K562 (cell line): ENCODE measurements around the gene ZDHHC8. TPM values are rescaled to one million over a fixed set of nuclear protein-coding genes. Genes with fewer than 3 reads are reported as not detected.
A peak's percentile ranks its signal among the peaks of the same experiment; 100 is the strongest.

ENCODE experiments used
- ATAC-seq: fragments of 200-7000 bp; cut with Tn5 transposase; 3 replicates; pipeline ENCODE4 v1.9.1; 2020; ENCODE audit warnings: moderate library complexity
- BruUV-seq: library from RNA; stranded (reverse); fragments of 400-500 nt; replicated peaks from 2 replicates; lab custom pipeline; 2021; lab: Mats Ljungman, UMichigan
- CTCF ChIA-PET: fragments of 300-600 bp; formaldehyde crosslinking; extraction: SDS; loops from one replicate; lab custom pipeline; 2021; ENCODE audit warnings: low intra/inter-chr PET ratio; lab: Yijun Ruan, JAX
- POLR2A ChIA-PET: fragments of 300-600, 350-650 bp; sonication (Branson Sonifier 250); formaldehyde crosslinking; extraction: SDS; loops from one replicate; lab custom pipeline; 2021; ENCODE audit warnings: antibody characterized with exemption, inconsistent platforms; lab: Yijun Ruan, JAX
- DNase-seq, 4 experiments: peaks; one replicate each; pipeline versions ENCODE4 v3.0.0 to v3.0.0-alpha.2; 2011 to 2018; ENCODE audit warnings: low spot score in 3 of 4, mixed read lengths in 3 of 4; ENCODE audit errors: extremely low read depth in 1 of 4
- FAIRE-seq: peaks from 2 replicates; lab custom pipeline; 2011; peaks lifted over from hg19 to GRCh38; lab: Jason Lieb, UNC
- H2AFZ ChIP-seq: 2 replicates; pipeline ENCODE4 v1.6.0; 2011; ENCODE audit warnings: low read depth, low read length, control low read depth, inconsistent platforms
- H3K27ac ChIP-seq: fragments of 200-600 bp; 3 replicates; pipeline ENCODE4 v1.8.0; 2011; ENCODE audit warnings: low read depth, mild to moderate bottlenecking, control low read depth, inconsistent platforms, low read length, moderate library complexity, mixed read lengths; ENCODE audit errors: extremely low read depth
- H3K27me3 ChIP-seq, 2 experiments: fragments of 300-600 bp in 1 of 2; 2 replicates in 1 of 2; 3 replicates in 1 of 2; pipeline versions ENCODE4 v1.6.0 to v1.8.0; 2011; ENCODE audit warnings: inconsistent platforms in 2 of 2, low read length in 2 of 2, mild to moderate bottlenecking in 1 of 2, mixed read lengths in 1 of 2, moderate library complexity in 1 of 2; ENCODE audit not compliant: control insufficient read depth in 2 of 2, insufficient read depth in 2 of 2
- H3K36me3 ChIP-seq: fragments of 300-600 bp; 3 replicates; pipeline ENCODE4 v1.8.0; 2011; ENCODE audit warnings: mild to moderate bottlenecking, low read length, inconsistent platforms; ENCODE audit not compliant: control insufficient read depth, insufficient read depth
- H3K4me1 ChIP-seq, 2 experiments: fragments of 200-600 bp in 1 of 2; replicated peaks in 1 of 2; 2 replicates in 1 of 2; 3 replicates in 1 of 2; pipeline versions ENCODE4 v1.5.1 to v1.8.0; 2011; ENCODE audit warnings: inconsistent platforms in 2 of 2, low read length in 2 of 2, mild to moderate bottlenecking in 1 of 2, mixed read lengths in 1 of 2, moderate library complexity in 1 of 2; ENCODE audit not compliant: control insufficient read depth in 2 of 2, insufficient read depth in 2 of 2
- H3K4me2 ChIP-seq: 2 replicates; pipeline ENCODE4 v1.6.1; 2011; ENCODE audit warnings: low read length, control low read depth, inconsistent platforms, mixed read lengths; ENCODE audit not compliant: insufficient read depth
- H3K4me3 ChIP-seq: fragments of 200-600 bp; sonication (generic), shearing (Covaris generic); 2 replicates; pipeline ENCODE4 v1.5.1; 2016; ENCODE audit warnings: control low read depth, inconsistent platforms
- H3K79me2 ChIP-seq: fragments of 200-600 bp; 3 replicates; pipeline ENCODE4 v1.8.0; 2011; ENCODE audit warnings: low read length, inconsistent platforms; ENCODE audit not compliant: control insufficient read depth, insufficient read depth
- H3K9ac ChIP-seq, 2 experiments: 2 replicates each; pipeline versions ENCODE4 v1.6.0 to v1.6.1; 2011; ENCODE audit warnings: low read depth in 2 of 2, low read length in 2 of 2, control low read depth in 1 of 2, inconsistent platforms in 1 of 2, mild to moderate bottlenecking in 1 of 2, mixed read lengths in 1 of 2; ENCODE audit not compliant: insufficient read depth in 1 of 2
- H3K9me1 ChIP-seq: one replicate; pipeline ENCODE4 v1.6.0; 2011; ENCODE audit warnings: inconsistent platforms, mild to moderate bottlenecking, low read length, moderate library complexity; ENCODE audit not compliant: control insufficient read depth, insufficient read depth
- H3K9me3 ChIP-seq: replicated peaks from 2 replicates; pipeline ENCODE4 v1.5.1; 2011; ENCODE audit warnings: low read depth, low read length, inconsistent platforms; ENCODE audit not compliant: control insufficient read depth, insufficient read depth
- H4K20me1 ChIP-seq: replicated peaks from 2 replicates; pipeline ENCODE4 v1.6.1; 2011; ENCODE audit warnings: low read length, inconsistent platforms, mixed read lengths; ENCODE audit not compliant: control insufficient read depth, insufficient read depth
- BRF2 ChIP-seq: IDR thresholded peaks from 3 replicates; pipeline ENCODE4 v1.6.1; 2011; ENCODE audit warnings: borderline replicate concordance, mild to moderate bottlenecking; ENCODE audit not compliant: insufficient read length, insufficient read depth
- ETV1 ChIP-seq: fragments of 450-650 bp; conservative IDR thresholded peaks from 2 replicates; pipeline ENCODE4 v1.6.1; 2016; ENCODE audit warnings: missing genetic modification characterization, control low read depth, low read depth, missing compliant biosample characterization
- HDAC6 ChIP-seq: IDR thresholded peaks from 2 replicates; pipeline ENCODE4 v1.6.1; 2012; ENCODE audit warnings: low read depth, mild to moderate bottlenecking, control low read depth, inconsistent platforms, low read length, moderate library complexity
- KDM5B ChIP-seq: fragments of 200-600 bp; sonication (generic); IDR thresholded peaks from 2 replicates; pipeline ENCODE4 v1.6.1; 2012; ENCODE audit warnings: low read depth, mild to moderate bottlenecking, moderate library complexity, low read length, control low read depth, inconsistent platforms; ENCODE audit not compliant: insufficient replicate concordance
- L3MBTL2 ChIP-seq: fragments of 450-650 bp; IDR thresholded peaks from 2 replicates; pipeline ENCODE4 v1.6.1; 2016; ENCODE audit warnings: mild to moderate bottlenecking, moderate library complexity
- MEF2D ChIP-seq: conservative IDR thresholded peaks from 2 replicates; pipeline ENCODE4 v1.6.1; 2016; ENCODE audit warnings: low read depth, missing genetic modification characterization, missing compliant biosample characterization
- NCOR1 ChIP-seq: fragments of 450-650 bp; IDR thresholded peaks from 2 replicates; pipeline ENCODE4 v1.6.1; 2016; ENCODE audit warnings: mild to moderate bottlenecking, moderate library complexity
- NFRKB ChIP-seq: fragments of 450-650 bp; IDR thresholded peaks from 2 replicates; pipeline ENCODE4 v1.6.1; 2016; ENCODE audit warnings: low read depth
- PYGO2 ChIP-seq: fragments of 450-650 bp; IDR thresholded peaks from 2 replicates; pipeline ENCODE4 v1.6.1; 2016; ENCODE audit warnings: mild to moderate bottlenecking, missing genetic modification characterization, moderate library complexity, missing compliant biosample characterization
- RBM22 ChIP-seq: fragments of 200-400 bp; formaldehyde crosslinking; IDR thresholded peaks from 2 replicates; pipeline ENCODE4 v1.6.1; 2018; ENCODE audit warnings: low read length, low read depth; ENCODE audit not compliant: poor library complexity, severe bottlenecking
- SIN3B ChIP-seq: fragments of 450-650 bp; IDR thresholded peaks from 2 replicates; pipeline ENCODE4 v1.6.1; 2017; ENCODE audit warnings: low read depth, mild to moderate bottlenecking, moderate library complexity
- SMARCB1 ChIP-seq: IDR thresholded peaks from 2 replicates; pipeline ENCODE4 v1.6.1; 2011; ENCODE audit warnings: improper control_type of control experiment, low read depth; ENCODE audit not compliant: insufficient read length
- USF2 ChIP-seq: sonication (generic); formaldehyde crosslinking; IDR thresholded peaks from 2 replicates; pipeline ENCODE4 v1.5.0; 2020; ENCODE audit warnings: missing genetic modification reagents
- ZBED1 ChIP-seq: IDR thresholded peaks from 2 replicates; pipeline ENCODE4 v1.6.1; 2014
- ZBTB49 ChIP-seq: sonication (generic); formaldehyde crosslinking; IDR thresholded peaks from 2 replicates; pipeline ENCODE4 v1.8.0; 2022; ENCODE audit warnings: missing genetic modification reagents, mild to moderate bottlenecking, borderline replicate concordance
- ZNF184 ChIP-seq: sonication (generic); formaldehyde crosslinking; IDR thresholded peaks from 2 replicates; pipeline ENCODE4 v1.5.0; 2020; ENCODE audit warnings: missing genetic modification reagents
- ZNF696 ChIP-seq: fragments of 250-450 bp; sonication (Bioruptor Pico); conservative IDR thresholded peaks from 2 replicates; pipeline ENCODE4 v1.4.0; 2020; ENCODE audit warnings: mild to moderate bottlenecking, moderate library complexity
- ZNF780A ChIP-seq: fragments of 250-450 bp; sonication (Bioruptor Pico); IDR thresholded peaks from 2 replicates; pipeline ENCODE4 v1.5.0; 2021; ENCODE audit warnings: mild to moderate bottlenecking
- ZNF79 ChIP-seq: fragments of 250-450 bp; sonication (Bioruptor Pico); IDR thresholded peaks from 2 replicates; pipeline ENCODE4 v1.4.0; 2020; ENCODE audit warnings: low read depth, mild to moderate bottlenecking, moderate library complexity
- WGBS: fragments of 100-300 bp; shearing (Covaris generic); methylation state at CpG from one replicate; pipeline ENCODE4 v1.1.6; 2016; ENCODE audit warnings: low coverage, mixed read lengths; ENCODE audit not compliant: insufficient coverage; ENCODE audit errors: missing lambda C conversion rate; 5-methylcytosine and 5-hydroxymethylcytosine counted together
- in situ Hi-C: fragments of 300-500 bp; cut with MboI; formaldehyde crosslinking; loops from 4 replicates; pipeline ENCODE4 v1.15.0; 2018; ENCODE audit warnings: inconsistent platforms, mixed read lengths
- intact Hi-C: fragments of 100-400 bp; cut with micrococcal nuclease; formaldehyde crosslinking; loops from 2 replicates; pipeline ENCODE4 v1.14.2; 2022
- polyA plus RNA-seq, 8 experiments: library from polyadenylated mRNA; depleted of rRNA in 4 of 8; stranded (reverse) in 5 of 8; unstranded in 3 of 8; fragments of >200 nt; fragmentation: Nextera tagmentation in 2 of 8; fragmentation: Illumina TruSeq in 1 of 8; extraction: Ambion mirVana in 2 of 8; extraction: Trizol in 1 of 8; gene quantifications; 2 replicates each; pipeline versions ENCODE4 v1.2.1 to v1.2.3, GENCODE V29; 2011 to 2014; ENCODE audit warnings: inconsistent platforms in 1 of 8, missing spikeins in 1 of 8
- total RNA-seq, 7 experiments: library from RNA; depleted of rRNA in 6 of 7; stranded (reverse); fragments of >200 nt in 6 of 7; fragmentation: Illumina TruSeq in 2 of 7; extraction: Trizol in 2 of 7; gene quantifications; 2 replicates each; pipeline versions ENCODE4 v1.2.1 to v1.2.3, GENCODE V29; 2011 to 2021; ENCODE audit warnings: low replicate concordance in 1 of 7

ZDHHC8 gene
- total and polyA plus RNA-seq, 9 of the 15 experiments (the other 6 are each of a cell fraction or from before 2014, with no cell fraction given): 0.04 to 109 (median 16.4) TPM

GRCh38 chr22:20147237-20147988 lies 15.8 kb downstream of the ZDHHC8 start:
- FAIRE-seq (peak; percentile 26), ATAC-seq (no peak), DNase-seq (no peak)
- peaks cover 4 to 7% of the 10 kb centered on the region in 2 experiments; a peak in 3 of 5 replicates for H3K27me3 ChIP-seq
- in situ Hi-C loops: no loop called here
- no peaks in the 10 kb centered on the region for H3K9me1 ChIP-seq
- intact Hi-C loops: no loop called here
- no peak overlapping the region for H3K4me3 ChIP-seq
- POLR2A ChIA-PET: interaction anchor here (0.5 to 1.6 kb wide), 4 partner anchors 9 to 181 kb away, joined by 3 to 6 read pairs (median 3); no protein-coding TSS in a partner anchor
- peaks cover 0 to 84% of the 10 kb centered on the region in 2 experiments; a peak in 2 of 5 replicates for H3K4me1 ChIP-seq
- no peaks in the 10 kb centered on the region for H3K79me2 ChIP-seq
- no peaks in the 10 kb centered on the region; the same call in 2 of the 3 replicates for H3K36me3 ChIP-seq
- no peaks in the 10 kb centered on the region for H3K9me3 ChIP-seq
- WGBS: 46% methylated on average over 14 of the region's 14 CpGs
- H3K27ac ChIP-seq: no peak overlapping the region
- peaks cover 21% of the 10 kb centered on the region for H4K20me1 ChIP-seq
- H3K9ac ChIP-seq: no peak overlapping the region
- CTCF ChIA-PET: no interaction called here
- no peak overlapping the region for H2AFZ ChIP-seq
- BruUV-seq: no TSS peak
- H3K4me2 ChIP-seq: no peak overlapping the region
- TF ChIP-seq PYGO2 (tag): no peak
- no peak for TF ChIP-seq BRF2
- TF ChIP-seq ZNF184 (CRISPR knock-in tag): 0 out of 2 replicates have a peak, but pooled peaks have one; percentile 56
- TF ChIP-seq HDAC6: 0 out of 2 replicates have a peak, but pooled peaks have one; percentile 46
- TF ChIP-seq SMARCB1: no peak
- TF ChIP-seq MEF2D (tag): no peak
- TF ChIP-seq ZNF79 (CRISPR knock-in tag): no peak
- TF ChIP-seq SIN3B: no peak
- TF ChIP-seq L3MBTL2: no peak
- no peak for TF ChIP-seq ETV1 (tag)
- peak; percentile 22; the same call in 1 of the 2 replicates for TF ChIP-seq ZBED1
- TF ChIP-seq NCOR1: no peak
- TF ChIP-seq RBM22: no peak
- TF ChIP-seq USF2 (CRISPR knock-in tag): no peak
- no peak for TF ChIP-seq ZNF780A (CRISPR knock-in tag)
- TF ChIP-seq ZBTB49: no peak
- TF ChIP-seq NFRKB: no peak
- no peak for TF ChIP-seq ZNF696 (CRISPR knock-in tag)
- peak; percentile 28 for TF ChIP-seq KDM5B
